GM18526 (cell line): ENCODE data around the gene EXD3.

Experiments
- POLR2A ChIP-seq: IDR thresholded peaks from 3 replicates; pipeline ENCODE4 v1.6.1; 2011; ENCODE audit not compliant: insufficient read length; ENCODE audit errors: extremely low read depth

EXD3 gene

GRCh38 chr9:137342482-137342881 is 80.5 kb downstream of the EXD3 start:
- no peak for TF ChIP-seq POLR2A

GRCh38 chr9:137341227-137341626 is 81.7 kb downstream of the EXD3 start:
- no peak for TF ChIP-seq POLR2A

- no peak for TF ChIP-seq POLR2A
Measured at GRCh38 chr9:137339045-137339907, 83.7 kb downstream of the EXD3 start.

GRCh38 chr9:137336735-137337134 is 86.2 kb downstream of the EXD3 start:
- TF ChIP-seq POLR2A = no peak

GRCh38 chr9:137333016-137333671 is 89.8 kb downstream of the EXD3 start:
- TF ChIP-seq POLR2A = no peak

GRCh38 chr9:137331929-137332328 is 91.0 kb downstream of the EXD3 start:
- TF ChIP-seq POLR2A = no peak

- TF ChIP-seq POLR2A = no peak
Measured at GRCh38 chr9:137330689-137331088, 92.3 kb downstream of the EXD3 start.

- TF ChIP-seq POLR2A = no peak
Measured at GRCh38 chr9:137326445-137327065, 96.4 kb downstream of the EXD3 start.

- no peak for TF ChIP-seq POLR2A
Measured at GRCh38 chr9:137325799-137326198, 97.2 kb downstream of the EXD3 start.

GRCh38 chr9:137325124-137325523 is 97.8 kb downstream of the EXD3 start:
- TF ChIP-seq POLR2A = no peak

GRCh38 chr9:137323531-137324331 is 99.2 kb downstream of the EXD3 start:
- no peak for TF ChIP-seq POLR2A

- no peak for TF ChIP-seq POLR2A
Measured at GRCh38 chr9:137321726-137322361, 101.1 kb downstream of the EXD3 start.

GRCh38 chr9:137320555-137321384 is 102.2 kb downstream of the EXD3 start:
- TF ChIP-seq POLR2A = no peak
